HG02571 (cell line): ENCODE results near the gene C4orf36.

Experiments
- ATAC-seq: cut with Tn5 transposase; IDR thresholded peaks from one replicate; pipeline ENCODE4 v1.9.1; 2021; ENCODE audit warnings: mild to moderate bottlenecking, moderate library complexity; ENCODE audit not compliant: unreplicated experiment

C4orf36 gene

GRCh38 chr4:86870442-86871069 is 21.7 kb downstream of the C4orf36 start:
- no peak for ATAC-seq

GRCh38 chr4:86857341-86858052 is 34.7 kb downstream of the C4orf36 start:
- ATAC-seq = no peak

GRCh38 chr4:86856896-86857295 is 35.3 kb downstream of the C4orf36 start:
- ATAC-seq = no peak

GRCh38 chr4:86855572-86855971 is 36.6 kb downstream of the C4orf36 start:
- no peak for ATAC-seq

- no peak for ATAC-seq
Measured at GRCh38 chr4:86853209-86853608, 39.0 kb downstream of the C4orf36 start.

GRCh38 chr4:86848732-86849619 is 43.2 kb downstream of the C4orf36 start, which contains the start of gene SLC10A6:
TSS of gene SLC10A6 (minus strand) at chr4:86849384. CDS start at chr4:86849115, 269 bp downstream.
- no peak for ATAC-seq

- no peak for ATAC-seq
Measured at GRCh38 chr4:86848136-86848535, 44.1 kb downstream of the C4orf36 start.

- ATAC-seq = no peak
Measured at GRCh38 chr4:86847571-86847970, 44.7 kb downstream of the C4orf36 start.

GRCh38 chr4:86846921-86847320 is 45.3 kb downstream of the C4orf36 start:
- ATAC-seq = no peak

- ATAC-seq = no peak
Measured at GRCh38 chr4:86845593-86845992, 46.6 kb downstream of the C4orf36 start.

GRCh38 chr4:86841309-86841708 is 50.9 kb downstream of the C4orf36 start:
- ATAC-seq = no peak

GRCh38 chr4:86840858-86841257 is 51.4 kb downstream of the C4orf36 start:
- ATAC-seq = no peak

- ATAC-seq = no peak
Measured at GRCh38 chr4:86837691-86838503, 54.3 kb downstream of the C4orf36 start.

- no peak for ATAC-seq
Measured at GRCh38 chr4:86835677-86836076, 56.5 kb downstream of the C4orf36 start.

GRCh38 chr4:86834901-86835300 is 57.3 kb downstream of the C4orf36 start:
- ATAC-seq = no peak

GRCh38 chr4:86833615-86834014 is 58.6 kb downstream of the C4orf36 start:
- ATAC-seq = no peak

- no peak for ATAC-seq
Measured at GRCh38 chr4:86831262-86832130, 60.7 kb downstream of the C4orf36 start.
